Measurements from ENCODE around the gene BCL11A.

The BCL11A gene

DNA sequence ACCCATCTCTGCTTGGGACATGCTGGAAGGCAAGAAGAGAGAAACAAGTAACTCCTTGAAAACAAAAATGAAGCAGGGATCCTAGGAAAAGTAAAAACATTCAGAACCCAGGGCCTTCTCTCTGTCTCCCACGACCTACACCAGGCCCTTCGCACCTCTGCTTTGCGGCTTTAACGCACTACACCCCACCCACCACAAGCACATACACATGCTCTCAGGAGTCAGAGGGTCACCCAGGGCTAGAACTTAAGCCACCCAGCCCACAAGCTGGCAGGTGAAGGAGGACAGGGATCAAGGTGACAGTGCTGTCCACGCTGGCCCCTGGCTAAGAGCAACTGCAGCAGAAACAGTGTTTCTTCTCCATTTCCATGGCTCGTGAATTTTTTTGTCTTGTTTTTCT lies 72.2 kb downstream of the BCL11A start:
- no peak overlapping the region for H3K4me3 ChIP-seq (ENCODE audit: low read length)
- TF ChIP-seq, protein P1, sequence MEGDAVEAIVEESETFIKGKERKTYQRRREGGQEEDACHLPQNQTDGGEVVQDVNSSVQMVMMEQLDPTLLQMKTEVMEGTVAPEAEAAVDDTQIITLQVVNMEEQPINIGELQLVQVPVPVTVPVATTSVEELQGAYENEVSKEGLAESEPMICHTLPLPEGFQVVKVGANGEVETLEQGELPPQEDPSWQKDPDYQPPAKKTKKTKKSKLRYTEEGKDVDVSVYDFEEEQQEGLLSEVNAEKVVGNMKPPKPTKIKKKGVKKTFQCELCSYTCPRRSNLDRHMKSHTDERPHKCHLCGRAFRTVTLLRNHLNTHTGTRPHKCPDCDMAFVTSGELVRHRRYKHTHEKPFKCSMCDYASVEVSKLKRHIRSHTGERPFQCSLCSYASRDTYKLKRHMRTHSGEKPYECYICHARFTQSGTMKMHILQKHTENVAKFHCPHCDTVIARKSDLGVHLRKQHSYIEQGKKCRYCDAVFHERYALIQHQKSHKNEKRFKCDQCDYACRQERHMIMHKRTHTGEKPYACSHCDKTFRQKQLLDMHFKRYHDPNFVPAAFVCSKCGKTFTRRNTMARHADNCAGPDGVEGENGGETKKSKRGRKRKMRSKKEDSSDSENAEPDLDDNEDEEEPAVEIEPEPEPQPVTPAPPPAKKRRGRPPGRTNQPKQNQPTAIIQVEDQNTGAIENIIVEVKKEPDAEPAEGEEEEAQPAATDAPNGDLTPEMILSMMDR (IDR thresholded peaks at IDR 0.05; ENCODE audit: insufficient read depth, low read depth, low read length, missing control alignments), result no peak
- DNase-seq (ENCODE audit: low read depth), result no peak

DNA sequence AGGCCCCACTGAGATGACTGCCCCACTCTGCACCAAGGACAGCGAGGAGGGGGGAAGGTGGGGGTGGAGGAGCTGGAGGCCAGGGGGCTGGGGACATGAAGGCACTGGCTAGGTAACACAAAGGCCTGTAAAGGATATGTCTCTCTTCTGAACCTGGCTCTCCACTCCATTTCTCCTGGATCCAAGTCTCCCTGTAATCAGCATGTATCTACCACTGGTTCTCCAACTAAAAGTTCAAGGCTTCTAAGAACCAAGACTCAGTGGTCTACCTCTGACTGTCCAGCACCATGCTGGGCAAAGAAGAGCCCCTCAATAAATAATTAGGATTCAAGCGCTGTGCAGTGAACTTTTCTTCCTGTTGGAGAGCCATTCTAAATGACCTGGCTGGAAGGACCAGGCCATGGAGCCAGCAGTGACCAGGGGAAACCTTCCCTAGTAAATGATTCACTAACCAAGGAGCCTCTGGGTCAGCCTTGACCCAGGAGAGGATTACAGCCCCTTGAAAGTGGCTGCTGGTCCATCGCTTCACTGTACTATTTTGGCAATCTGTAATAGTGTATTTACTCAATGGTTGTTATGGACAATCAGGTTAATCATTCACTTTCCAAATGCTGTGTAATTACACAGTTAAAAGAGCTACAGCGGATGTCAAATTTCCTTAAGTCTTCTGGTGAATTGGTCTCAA lies 73.2 kb downstream of the BCL11A start:
- H3K4me3 ChIP-seq (ENCODE audit: low read length), result no peak overlapping the region
- TF ChIP-seq, protein P1 (IDR thresholded peaks at IDR 0.05; ENCODE audit: insufficient read depth, low read depth, low read length, missing control alignments), result no peak
- DNase-seq (ENCODE audit: low read depth), result no peak

DNA sequence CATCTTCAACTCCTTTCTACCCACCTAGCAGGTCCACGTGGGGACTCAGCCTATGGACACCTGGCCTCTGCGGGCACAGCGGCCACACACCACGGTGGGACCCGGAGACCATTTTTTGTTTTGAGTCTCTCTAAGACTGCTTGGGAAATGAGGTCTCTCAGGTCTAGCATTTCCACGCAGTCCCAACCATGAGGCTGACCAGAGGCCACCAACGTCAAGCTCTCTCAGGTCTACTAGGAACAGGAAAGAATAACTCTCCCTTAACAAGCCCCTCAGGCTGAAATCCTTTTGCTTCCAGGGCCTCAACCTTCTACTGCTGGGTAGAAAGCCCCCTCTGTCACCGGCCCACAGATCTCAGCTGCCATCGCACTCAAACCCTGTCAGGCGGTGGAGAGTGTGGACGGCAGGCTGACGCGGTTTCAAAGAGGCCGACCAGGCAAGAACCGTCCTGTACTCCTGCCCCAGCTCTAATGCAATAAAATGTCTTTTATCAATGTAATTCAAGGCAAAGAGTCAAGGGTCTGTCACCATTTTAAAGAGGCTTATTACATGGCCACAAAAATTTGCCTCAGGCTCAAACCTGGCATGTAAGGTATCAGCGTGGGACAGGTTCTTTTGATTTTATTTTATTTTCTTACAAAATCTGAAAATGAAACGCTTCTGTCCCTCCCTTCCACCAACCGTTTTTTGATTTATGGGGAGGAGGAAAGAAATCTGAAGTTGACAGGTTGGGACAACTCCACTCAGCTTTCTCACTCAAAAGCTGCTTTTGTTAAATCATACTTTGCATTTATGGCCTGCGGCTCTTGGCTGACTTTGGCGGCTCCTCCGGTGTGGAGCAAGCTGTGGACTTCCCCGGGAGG lies 74.0 kb downstream of the BCL11A start:
- TF ChIP-seq, protein P1 (IDR thresholded peaks at IDR 0.05; ENCODE audit: insufficient read depth, low read depth, low read length, missing control alignments), result no peak
- H3K4me3 ChIP-seq (ENCODE audit: low read length), result no peak overlapping the region
- peak; percentile 83 for DNase-seq (ENCODE audit: low read depth)

GRCh38 chr2:60478660-60479059 lies 74.8 kb downstream of the BCL11A start:
- H3K4me3 ChIP-seq (ENCODE audit: low read length), result no peak overlapping the region
- TF ChIP-seq, protein P1 (IDR thresholded peaks at IDR 0.05; ENCODE audit: insufficient read depth, low read depth, low read length, missing control alignments), result no peak
- DNase-seq (ENCODE audit: low read depth), result no peak

GRCh38 chr2:60476206-60476954 lies 77.1 kb downstream of the BCL11A start:
- H3K4me3 ChIP-seq (ENCODE audit: low read length), result no peak overlapping the region
- DNase-seq (ENCODE audit: low read depth), result no peak
- TF ChIP-seq, protein P1 (IDR thresholded peaks at IDR 0.05; ENCODE audit: insufficient read depth, low read depth, low read length, missing control alignments), result no peak

- DNase-seq (ENCODE audit: low read depth), result no peak
- no peak overlapping the region for H3K4me3 ChIP-seq (ENCODE audit: low read length)
- TF ChIP-seq, protein P1 (IDR thresholded peaks at IDR 0.05; ENCODE audit: insufficient read depth, low read depth, low read length, missing control alignments), result no peak
Observed at GRCh38 chr2:60475123-60475830, 78.2 kb downstream of the BCL11A start.

Data from epithelial cell of esophagus (primary cell).